HG02885 (cell line): ENCODE measurements around the gene NUP160.
"Not testable (repeated sequence)": the region's sequence is repeated elsewhere in the genome, so short reads cannot be mapped to it uniquely, and the experiment has no call there.

Experiments
- ATAC-seq: cut with Tn5 transposase; IDR thresholded peaks from one replicate; pipeline ENCODE4 v1.9.1; 2021; ENCODE audit warnings: mild to moderate bottlenecking; ENCODE audit not compliant: unreplicated experiment, poor library complexity

NUP160 gene

DNA sequence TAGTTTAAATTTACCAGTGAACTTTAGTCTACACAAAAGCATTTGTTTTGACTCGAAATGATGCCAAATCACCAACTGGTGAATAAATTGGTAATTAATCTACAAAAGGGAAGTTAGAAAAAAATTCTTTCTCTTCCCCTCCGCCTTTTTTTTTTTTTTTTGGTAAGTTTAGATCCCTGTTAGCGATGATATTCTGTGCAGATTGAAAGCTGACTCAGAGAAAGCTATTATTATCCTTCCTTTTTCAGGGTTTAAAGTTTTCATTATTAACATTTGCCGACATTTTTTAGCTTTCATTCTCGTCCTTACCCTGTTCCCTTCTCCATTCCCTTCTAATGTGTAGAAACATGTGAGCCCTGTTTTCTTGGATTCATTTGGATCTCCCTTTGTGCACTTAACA is 16.8 kb upstream of the NUP160 start:
- ATAC-seq = no peak

GRCh38 chr11:47863898-47864430 is 15.8 kb upstream of the NUP160 start:
- ATAC-seq = no peak

DNA sequence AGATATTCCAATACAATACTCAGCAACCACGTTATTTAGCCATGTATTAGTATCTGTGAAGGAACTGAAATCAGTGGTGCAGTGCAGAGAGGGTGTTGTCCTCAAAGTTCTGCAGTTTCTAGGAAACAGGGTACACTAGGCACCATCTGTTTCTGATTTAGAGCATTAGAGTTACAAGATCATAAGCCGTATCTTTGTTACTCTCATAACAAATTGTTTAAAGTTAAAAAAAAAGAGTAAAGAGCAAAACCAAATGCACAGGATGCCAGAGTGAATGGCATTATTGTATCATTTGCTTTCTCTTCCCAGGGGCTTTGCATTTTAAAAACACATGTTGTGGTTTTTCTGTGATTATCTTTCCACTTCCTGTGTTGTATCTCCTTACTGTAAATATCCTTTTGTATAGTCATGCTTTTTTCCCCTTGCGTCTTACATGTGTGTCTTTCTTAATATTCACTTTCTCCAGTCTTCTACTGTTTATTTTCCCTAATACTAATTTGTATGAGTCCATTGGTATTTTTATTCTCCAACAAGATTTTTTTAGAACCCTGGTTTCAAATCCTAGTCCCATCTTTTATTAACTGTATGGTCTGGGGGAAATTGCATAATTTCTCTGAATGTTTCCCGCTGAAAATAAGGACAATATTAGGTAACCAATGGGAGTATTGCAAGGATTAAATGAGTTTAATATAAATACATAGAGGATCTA is 15.2 kb upstream of the NUP160 start:
- peak; percentile 53 for ATAC-seq

GRCh38 chr11:47861728-47862127 is 13.6 kb upstream of the NUP160 start:
- ATAC-seq = no peak

DNA sequence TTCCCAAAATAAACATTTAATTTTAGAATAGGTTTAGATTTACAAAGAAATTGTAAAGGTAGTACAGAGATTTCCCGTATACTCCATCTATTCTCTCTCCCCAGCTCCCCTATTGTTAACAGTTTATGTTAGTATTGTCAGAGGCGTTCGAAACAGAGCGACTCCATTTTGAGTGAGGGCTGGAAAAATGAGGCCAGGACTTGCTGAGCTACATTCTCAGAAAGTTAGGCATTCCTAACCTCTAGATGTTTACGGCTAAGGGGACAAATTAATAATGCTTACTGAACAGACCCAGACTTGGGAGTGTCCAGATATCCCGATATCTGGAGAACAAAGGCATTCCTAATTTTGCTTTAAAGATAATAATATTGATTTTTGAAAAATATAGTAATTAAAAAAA is 12.4 kb upstream of the NUP160 start:
- ATAC-seq = no peak

DNA sequence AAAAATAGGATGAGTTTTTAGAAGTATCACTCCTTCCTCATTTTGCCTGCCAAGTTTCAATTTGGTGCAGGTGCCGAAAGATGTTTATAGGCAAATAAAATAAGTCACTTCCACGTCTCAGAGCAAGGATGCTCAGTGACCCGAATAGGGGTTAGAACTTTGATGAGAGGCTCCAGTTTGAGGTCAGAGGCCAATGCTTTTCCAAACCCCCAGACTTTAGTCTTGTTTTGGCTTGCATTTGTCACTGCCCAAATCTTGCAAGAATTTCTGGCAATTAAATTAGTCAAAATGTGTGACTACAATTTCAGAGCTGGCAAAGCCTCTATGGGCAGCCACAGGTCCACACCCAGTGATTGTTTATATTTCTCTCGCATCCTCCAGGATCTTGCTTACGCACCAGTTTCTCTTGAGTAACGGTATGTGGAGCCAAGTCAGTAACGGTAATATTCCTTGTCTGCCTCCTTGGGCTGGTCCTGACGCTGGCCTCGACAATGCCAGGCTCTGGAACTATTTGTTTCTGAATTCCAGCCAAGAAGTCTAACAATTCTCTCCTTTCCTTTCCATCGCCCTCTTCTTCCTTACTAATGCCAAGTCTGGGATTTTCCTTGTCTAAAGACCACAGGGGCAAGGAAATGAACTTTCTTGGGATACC is 9.9 kb upstream of the NUP160 start:
- peak; percentile 28 for ATAC-seq

- ATAC-seq = no peak
These were observed 9.3 kb upstream of the NUP160 start for GRCh38 chr11:47857485-47857884.

DNA sequence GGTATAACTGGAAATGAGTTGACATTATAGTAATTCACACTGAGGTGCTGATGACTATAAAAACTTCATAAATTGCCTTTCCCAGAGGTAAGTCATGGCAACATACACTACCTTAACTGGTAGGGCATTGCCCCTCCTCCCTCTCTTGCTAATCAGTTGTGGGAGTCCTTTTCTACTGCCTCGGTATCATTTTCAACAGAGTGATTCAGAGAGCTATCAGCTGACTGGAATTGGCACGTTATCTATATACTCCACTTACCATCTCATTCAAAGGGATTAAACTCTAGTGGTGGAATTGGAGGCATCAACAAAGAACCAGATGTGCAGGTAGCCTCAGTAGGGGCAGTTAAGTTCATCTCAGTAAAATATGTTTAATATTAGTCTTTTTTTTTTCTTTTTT is 8.0 kb upstream of the NUP160 start:
- ATAC-seq = no peak

GRCh38 chr11:47854667-47855066 is 6.5 kb upstream of the NUP160 start:
- ATAC-seq = peak; percentile 61

GRCh38 chr11:47852053-47852452 is 3.9 kb upstream of the NUP160 start:
- ATAC-seq = no peak

DNA sequence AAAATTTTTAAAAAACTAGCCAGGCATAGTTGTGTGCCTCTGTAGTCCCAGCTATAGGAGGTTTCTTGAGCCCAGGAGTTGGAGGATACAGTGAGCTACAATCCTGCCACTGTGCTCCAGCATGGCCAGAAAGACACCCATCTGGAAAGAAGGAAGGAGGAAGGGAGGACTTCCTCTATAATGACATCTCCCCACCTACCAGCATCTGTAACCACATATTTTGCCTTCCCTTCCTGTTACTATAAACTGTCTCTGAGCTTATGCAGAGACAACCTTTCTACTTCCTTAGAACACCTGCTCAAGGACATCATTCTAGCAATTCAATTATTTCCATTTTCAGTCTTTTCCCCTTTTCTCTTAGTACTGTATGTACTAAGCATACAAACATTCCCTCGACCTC is 2.2 kb upstream of the NUP160 start:
- ATAC-seq = peak; percentile 40

- ATAC-seq = no peak
These were observed 578 bp upstream of the NUP160 start for GRCh38 chr11:47848700-47849155.

DNA sequence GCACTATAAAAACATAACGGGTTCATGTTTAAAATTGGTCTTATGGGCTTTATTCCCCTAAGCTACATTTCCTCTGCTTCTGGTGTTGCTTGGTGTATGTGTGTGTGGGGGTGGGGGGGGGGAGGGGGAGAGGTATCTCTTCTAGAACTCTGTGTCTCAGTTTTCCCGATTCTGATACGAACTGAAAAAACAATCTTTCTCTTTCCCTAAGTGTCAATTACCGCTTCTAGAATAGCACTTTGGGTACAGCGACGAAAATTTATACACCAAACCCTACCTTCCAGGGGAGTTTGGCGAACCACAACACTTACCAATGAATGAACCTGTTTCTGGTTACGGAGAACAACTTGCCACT is 636 bp downstream of the NUP160 start:
- ATAC-seq = no peak

GRCh38 chr11:47846998-47847397 is 1.2 kb downstream of the NUP160 start:
- no peak for ATAC-seq

GRCh38 chr11:47843361-47844055 is 4.6 kb downstream of the NUP160 start:
- no peak for ATAC-seq

DNA sequence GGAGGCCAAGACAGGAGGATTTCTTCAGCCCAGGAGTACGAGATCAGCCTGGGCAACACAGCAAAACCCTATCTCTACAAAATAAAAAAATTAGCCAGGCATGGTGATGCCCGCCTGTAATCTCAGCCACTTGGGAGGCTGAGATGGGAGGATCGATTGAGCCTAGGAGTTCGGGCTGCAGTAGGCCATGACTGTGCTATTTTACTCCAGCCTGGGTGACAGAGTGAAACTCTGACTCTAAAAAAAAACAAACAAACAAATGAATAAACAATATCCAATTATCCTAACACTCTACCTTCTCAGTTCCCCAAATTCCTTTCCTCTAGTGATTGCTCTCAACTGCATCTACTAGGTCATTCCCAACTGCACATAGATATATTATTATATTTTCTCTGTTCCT is 5.4 kb downstream of the NUP160 start:
- no peak for ATAC-seq

GRCh38 chr11:47837929-47838328 is 10.2 kb downstream of the NUP160 start:
- ATAC-seq = no peak

GRCh38 chr11:47837292-47837691 is 10.9 kb downstream of the NUP160 start:
- no peak for ATAC-seq

- not testable (repeated sequence) for ATAC-seq
These were observed 18.1 kb downstream of the NUP160 start for GRCh38 chr11:47830013-47830412.

GRCh38 chr11:47828284-47828683 is 19.9 kb downstream of the NUP160 start:
- no peak for ATAC-seq

GRCh38 chr11:47822664-47823063 is 25.5 kb downstream of the NUP160 start:
- ATAC-seq = not testable (repeated sequence)
